K562 (cell line): ENCODE measurements around the gene SPIRE1. TPM values are rescaled to one million over a fixed set of nuclear protein-coding genes. Genes with fewer than 3 reads are reported as not detected.

Source experiments
- C11orf30 ChIP-seq: fragments of 450-650 bp; IDR thresholded peaks from 2 replicates; pipeline ENCODE4 v1.6.1; 2016; ENCODE audit warnings: low read depth, mild to moderate bottlenecking
- CBX5 ChIP-seq: IDR thresholded peaks from 2 replicates; pipeline ENCODE4 v1.6.1; 2014; ENCODE audit warnings: low read depth, borderline replicate concordance
- DDX20 ChIP-seq: fragments of 450-650 bp; IDR thresholded peaks from 2 replicates; pipeline ENCODE4 v1.6.1; 2016; ENCODE audit warnings: missing genetic modification characterization, low read depth, mild to moderate bottlenecking, missing compliant biosample characterization, moderate library complexity
- E2F6 ChIP-seq, 2 experiments: IDR thresholded peaks; 2 replicates each; pipeline ENCODE4 v1.6.1; 2011; ENCODE audit warnings: borderline replicate concordance in 1 of 2, control low read depth in 1 of 2, low read depth in 1 of 2, low read length in 1 of 2, mild to moderate bottlenecking in 1 of 2, mixed read lengths in 1 of 2, moderate library complexity in 1 of 2; ENCODE audit not compliant: insufficient read depth in 1 of 2, insufficient read length in 1 of 2, poor library complexity in 1 of 2, severe bottlenecking in 1 of 2; ENCODE audit errors: extremely low read depth in 1 of 2
- HES1 ChIP-seq: fragments of 450-650 bp; IDR thresholded peaks from 2 replicates; pipeline ENCODE4 v1.6.1; 2016; ENCODE audit warnings: low read depth, mild to moderate bottlenecking, moderate library complexity
- HSF4 ChIP-seq: fragments of 250-450 bp; sonication (Bioruptor Pico); IDR thresholded peaks from 2 replicates; pipeline ENCODE4 v2.1.2; 2022; ENCODE audit warnings: mild to moderate bottlenecking, moderate library complexity, borderline replicate concordance
- MCM7 ChIP-seq, 2 experiments: fragments of 450-650 bp; IDR thresholded peaks; 2 replicates each; pipeline ENCODE4 v1.6.1; 2016 to 2018
- MITF ChIP-seq: IDR thresholded peaks from 2 replicates; pipeline ENCODE4 v1.6.1; 2014; ENCODE audit warnings: antibody characterized with exemption
- NR2C1 ChIP-seq, 2 experiments: fragments of 450-650 bp; IDR thresholded peaks; 2 replicates each; pipeline ENCODE4 v1.6.1; 2017; ENCODE audit warnings: mild to moderate bottlenecking in 2 of 2, antibody characterized with exemption in 1 of 2, inconsistent platforms in 1 of 2, missing compliant biosample characterization in 1 of 2, missing genetic modification characterization in 1 of 2
- PHB2 ChIP-seq: fragments of 450-650 bp; IDR thresholded peaks from 2 replicates; pipeline ENCODE4 v1.6.1; 2017; ENCODE audit warnings: low read depth
- POLR2AphosphoS2 ChIP-seq: IDR thresholded peaks from 2 replicates; pipeline ENCODE4 v1.6.1; 2012; ENCODE audit warnings: low read length, improper control_type of control experiment
- PTRF ChIP-seq: fragments of 450-650 bp; IDR thresholded peaks from 2 replicates; pipeline ENCODE4 v1.6.1; 2016; ENCODE audit warnings: mild to moderate bottlenecking, missing genetic modification characterization, missing compliant biosample characterization
- PTTG1 ChIP-seq: fragments of 450-650 bp; IDR thresholded peaks from 2 replicates; pipeline ENCODE4 v1.6.1; 2016; ENCODE audit warnings: low read depth, mild to moderate bottlenecking, missing genetic modification characterization, missing compliant biosample characterization
- RBM22 ChIP-seq: fragments of 200-400 bp; formaldehyde crosslinking; IDR thresholded peaks from 2 replicates; pipeline ENCODE4 v1.6.1; 2018; ENCODE audit warnings: low read length, low read depth; ENCODE audit not compliant: poor library complexity, severe bottlenecking
- SOX6 ChIP-seq: fragments of 450-650 bp; IDR thresholded peaks from 2 replicates; pipeline ENCODE4 v1.6.1; 2014; ENCODE audit warnings: mild to moderate bottlenecking
- SP1 ChIP-seq: sonication (generic); formaldehyde crosslinking; IDR thresholded peaks from 2 replicates; pipeline ENCODE4 v1.8.1; 2022; ENCODE audit warnings: mild to moderate bottlenecking, missing genetic modification reagents
- ZNF140 ChIP-seq: fragments of 250-450 bp; sonication (Bioruptor Pico); IDR thresholded peaks from 2 replicates; pipeline ENCODE4 v1.8.0; 2021; ENCODE audit warnings: moderate library complexity, mild to moderate bottlenecking, inconsistent platforms
- ZNF395 ChIP-seq: fragments of 200-800 bp; sonication (Bioruptor generic); IDR thresholded peaks from 2 replicates; pipeline ENCODE4 v1.6.1; 2017; ENCODE audit warnings: missing genetic modification characterization, missing compliant biosample characterization
- ZNF511 ChIP-seq: sonication (generic); formaldehyde crosslinking; IDR thresholded peaks from 2 replicates; pipeline ENCODE4 v1.8.0; 2022; ENCODE audit warnings: mild to moderate bottlenecking, missing genetic modification reagents
- ZNF695 ChIP-seq: fragments of 450-650 bp; formaldehyde crosslinking; IDR thresholded peaks from 2 replicates; pipeline ENCODE4 v1.4.0; 2020; ENCODE audit warnings: mild to moderate bottlenecking, moderate library complexity
- ZNF830 ChIP-seq: fragments of 250-450 bp; sonication (Bioruptor Pico); IDR thresholded peaks from 2 replicates; pipeline ENCODE4 v1.5.0; 2021; ENCODE audit warnings: mild to moderate bottlenecking
- polyA plus RNA-seq, 8 experiments: library from polyadenylated mRNA; depleted of rRNA in 4 of 8; stranded (reverse) in 5 of 8; unstranded in 3 of 8; fragments of >200 nt; fragmentation: Nextera tagmentation in 2 of 8; fragmentation: Illumina TruSeq in 1 of 8; extraction: Ambion mirVana in 2 of 8; extraction: Trizol in 1 of 8; gene quantifications; 2 replicates each; pipeline versions ENCODE4 v1.2.1 to v1.2.3, GENCODE V29; 2011 to 2014; ENCODE audit warnings: inconsistent platforms in 1 of 8, missing spikeins in 1 of 8
- total RNA-seq, 7 experiments: library from RNA; depleted of rRNA in 6 of 7; stranded (reverse); fragments of >200 nt in 6 of 7; fragmentation: Illumina TruSeq in 2 of 7; extraction: Trizol in 2 of 7; gene quantifications; 2 replicates each; pipeline versions ENCODE4 v1.2.1 to v1.2.3, GENCODE V29; 2011 to 2021; ENCODE audit warnings: low replicate concordance in 1 of 7

The SPIRE1 gene
- total and polyA plus RNA-seq, 9 of the 15 experiments (the other 6 are each of a cell fraction or from before 2014, with no cell fraction given), result 2.9 to 14.0 (median 10.2) TPM

GRCh38 chr18:12491611-12492435 lies 166.1 kb downstream of the SPIRE1 start (continued):
- TF ChIP-seq MITF (no peak), ZNF830 (CRISPR knock-in tag) (no peak), ZNF511 (CRISPR knock-in tag) (no peak), C11orf30 (peak; percentile 98), SOX6 (peak; percentile 88), PHB2 (peak; percentile 54; the same call in 1 of the 2 replicates), ZNF140 (CRISPR knock-in tag) (no peak), RBM22 (no peak), PTRF (tag) (no peak), PTTG1 (tag) (peak; percentile 42; the same call in 1 of the 2 replicates), POLR2AphosphoS2 (no peak), ZNF395 (CRISPR knock-in tag) (no peak), HES1 (peak; percentile 24; the same call in 1 of the 2 replicates), HSF4 (CRISPR knock-in tag) (no peak), NR2C1 (IDR thresholded peaks at IDR 0.05) (no peak), NR2C1 (tag; IDR thresholded peaks at IDR 0.05) (peak; percentile 39; the same call in 1 of the 2 replicates), SP1 (CRISPR knock-in tag) (no peak), CBX5 (no peak), E2F6 (IDR thresholded peaks at IDR 0.05; ENCODE audit: borderline replicate concordance in 1 of 2, extremely low read depth in 1 of 2, insufficient read depth in 1 of 2, insufficient read length in 1 of 2, low read depth in 1 of 2, low read length in 1 of 2, poor library complexity in 1 of 2, severe bottlenecking in 1 of 2) (no peak), ZNF695 (CRISPR knock-in tag) (no peak), DDX20 (tag) (no peak), MCM7 (IDR thresholded peaks at IDR 0.05) (no peak)
